Suppressor macrophage treated with lipopolysaccharide for 4 hours (primary cell): Measurements from ENCODE around the gene FAM234A.

Experiments
- DNase-seq: peaks from one replicate; pipeline ENCODE4 v3.0.0-alpha.2; 2020

FAM234A gene

GRCh38 chr16:283033-283805 is 48.6 kb downstream of the FAM234A start, which contains the start of gene PDIA2:
Gene PDIA2, plus strand, starts transcription at chr16:283164. Its CDS starts 6 bp downstream, at chr16:283170.
- DNase-seq, result no peak

DNA sequence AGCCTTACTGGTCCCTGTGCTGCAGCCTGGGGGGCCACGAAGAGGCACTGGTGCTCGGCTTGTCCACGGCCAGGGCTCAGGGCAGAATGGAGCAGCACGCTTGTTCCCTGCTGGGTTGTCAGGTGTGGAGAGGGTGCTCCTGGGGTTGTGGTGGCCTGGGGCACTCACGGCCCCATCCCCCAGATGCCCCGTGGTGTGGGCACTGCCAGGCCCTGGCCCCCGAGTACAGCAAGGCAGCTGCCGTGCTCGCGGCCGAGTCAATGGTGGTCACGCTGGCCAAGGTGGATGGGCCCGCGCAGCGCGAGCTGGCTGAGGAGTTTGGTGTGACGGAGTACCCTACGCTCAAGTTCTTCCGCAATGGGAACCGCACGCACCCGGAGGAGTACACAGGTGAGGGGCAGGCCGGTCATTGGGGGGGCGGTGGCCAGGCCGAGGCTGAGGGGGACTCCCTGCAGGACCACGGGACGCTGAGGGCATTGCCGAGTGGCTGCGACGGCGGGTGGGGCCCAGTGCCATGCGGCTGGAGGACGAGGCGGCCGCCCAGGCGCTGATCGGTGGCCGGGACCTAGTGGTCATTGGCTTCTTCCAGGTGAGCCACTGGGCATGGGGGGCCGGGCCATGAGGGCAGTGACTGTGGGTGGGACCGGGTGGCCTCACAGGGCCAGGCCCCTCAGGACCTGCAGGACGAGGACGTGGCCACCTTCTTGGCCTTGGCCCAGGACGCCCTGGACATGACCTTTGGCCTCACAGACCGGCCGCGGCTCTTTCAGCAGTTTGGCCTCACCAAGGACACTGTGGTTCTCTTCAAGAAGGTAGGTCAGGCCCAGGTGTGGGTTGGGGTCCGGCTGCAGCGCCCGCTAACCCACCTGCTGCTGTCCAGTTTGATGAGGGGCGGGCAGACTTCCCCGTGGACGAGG is 49.8 kb downstream of the FAM234A start:
- no peak for DNase-seq

DNA sequence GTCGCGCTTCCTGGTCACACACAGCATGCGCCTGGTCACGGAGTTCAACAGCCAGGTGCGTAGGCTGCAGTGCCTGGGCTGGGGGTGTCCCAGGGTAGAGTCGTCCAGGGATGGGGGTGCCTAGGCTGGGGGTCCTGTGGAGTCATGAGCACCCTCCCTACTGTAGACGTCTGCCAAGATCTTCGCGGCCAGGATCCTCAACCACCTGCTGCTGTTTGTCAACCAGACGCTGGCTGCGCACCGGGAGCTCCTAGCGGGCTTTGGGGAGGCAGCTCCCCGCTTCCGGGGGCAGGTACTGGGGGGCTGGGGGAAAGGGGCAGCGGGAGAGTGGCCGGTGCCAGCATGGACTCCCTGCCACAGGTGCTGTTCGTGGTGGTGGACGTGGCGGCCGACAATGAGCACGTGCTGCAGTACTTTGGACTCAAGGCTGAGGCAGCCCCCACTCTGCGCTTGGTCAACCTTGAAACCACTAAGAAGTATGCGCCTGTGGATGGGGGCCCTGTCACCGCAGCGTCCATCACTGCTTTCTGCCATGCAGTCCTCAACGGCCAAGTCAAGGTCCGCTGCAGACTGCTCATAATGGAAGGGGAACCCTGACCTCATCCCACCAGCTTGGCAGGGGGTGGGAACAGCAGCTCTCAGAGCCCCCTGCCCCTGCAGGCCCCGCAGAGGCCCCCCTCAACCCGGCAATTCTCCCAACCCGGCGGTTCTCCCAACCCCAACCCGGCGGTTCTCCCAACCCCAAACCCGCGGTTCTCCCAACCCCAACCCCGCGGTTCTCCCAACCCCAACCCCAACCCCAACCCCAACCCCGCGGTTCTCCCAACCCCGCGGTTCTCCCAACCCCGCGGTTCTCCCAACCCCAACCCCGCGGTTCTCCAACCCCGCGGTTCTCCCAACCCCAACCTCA is 50.8 kb downstream of the FAM234A start:
- no peak for DNase-seq

DNA sequence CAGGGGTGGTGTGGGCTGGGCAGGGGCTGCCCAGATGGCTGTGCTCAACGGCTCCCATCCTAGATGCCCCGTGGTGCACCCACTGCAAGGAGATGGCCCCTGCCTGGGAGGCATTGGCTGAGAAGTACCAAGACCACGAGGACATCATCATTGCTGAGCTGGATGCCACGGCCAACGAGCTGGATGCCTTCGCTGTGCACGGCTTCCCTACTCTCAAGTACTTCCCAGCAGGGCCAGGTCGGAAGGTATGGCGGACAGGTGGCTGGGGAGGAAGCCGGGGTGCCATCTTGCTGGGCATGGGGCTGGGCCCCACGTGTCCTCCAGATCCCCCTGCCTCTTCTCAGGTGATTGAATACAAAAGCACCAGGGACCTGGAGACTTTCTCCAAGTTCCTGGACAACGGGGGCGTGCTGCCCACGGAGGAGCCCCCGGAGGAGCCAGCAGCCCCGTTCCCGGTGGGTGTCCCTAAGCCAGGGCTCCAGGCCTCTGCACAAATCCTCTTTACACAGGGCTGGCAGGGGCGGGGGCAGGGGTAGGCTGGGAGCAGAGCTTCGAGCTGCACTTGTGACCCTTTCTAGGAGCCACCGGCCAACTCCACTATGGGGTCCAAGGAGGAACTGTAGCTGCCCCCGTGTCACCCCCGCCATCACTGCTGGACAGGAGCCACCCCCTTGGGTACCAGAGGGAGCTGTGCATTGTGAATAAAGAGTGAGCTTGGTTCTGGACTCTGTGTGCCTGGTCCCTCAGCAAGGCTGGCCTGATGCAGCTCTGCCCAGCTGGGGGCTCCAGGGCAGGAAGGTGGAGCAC is 52.1 kb downstream of the FAM234A start:
- DNase-seq, result no peak

DNA sequence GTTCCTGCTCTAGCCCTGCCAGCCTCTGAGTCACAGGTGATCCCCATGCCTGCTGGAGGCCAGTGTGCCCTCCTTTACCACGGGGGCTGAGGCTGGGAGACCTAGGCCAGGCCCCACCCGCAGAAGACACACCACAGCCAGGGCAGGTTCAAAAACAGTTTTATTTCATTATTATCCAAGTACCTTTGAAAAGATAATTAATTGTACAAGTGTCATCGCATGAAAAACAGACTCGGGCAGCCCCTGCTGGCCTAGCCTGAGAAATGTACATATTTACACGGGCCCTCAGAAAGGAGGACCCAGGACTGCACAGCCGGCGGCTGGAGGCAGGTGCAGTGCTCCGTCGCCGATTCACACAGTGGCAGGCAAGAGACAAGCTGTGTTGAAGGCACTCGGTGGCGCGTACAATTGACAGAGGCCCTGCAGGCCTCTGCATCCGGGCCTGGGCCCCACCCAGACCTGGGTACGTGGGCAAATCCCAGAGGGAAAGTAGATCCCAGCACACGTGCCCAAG is 52.7 kb downstream of the FAM234A start:
- DNase-seq, result no peak

DNA sequence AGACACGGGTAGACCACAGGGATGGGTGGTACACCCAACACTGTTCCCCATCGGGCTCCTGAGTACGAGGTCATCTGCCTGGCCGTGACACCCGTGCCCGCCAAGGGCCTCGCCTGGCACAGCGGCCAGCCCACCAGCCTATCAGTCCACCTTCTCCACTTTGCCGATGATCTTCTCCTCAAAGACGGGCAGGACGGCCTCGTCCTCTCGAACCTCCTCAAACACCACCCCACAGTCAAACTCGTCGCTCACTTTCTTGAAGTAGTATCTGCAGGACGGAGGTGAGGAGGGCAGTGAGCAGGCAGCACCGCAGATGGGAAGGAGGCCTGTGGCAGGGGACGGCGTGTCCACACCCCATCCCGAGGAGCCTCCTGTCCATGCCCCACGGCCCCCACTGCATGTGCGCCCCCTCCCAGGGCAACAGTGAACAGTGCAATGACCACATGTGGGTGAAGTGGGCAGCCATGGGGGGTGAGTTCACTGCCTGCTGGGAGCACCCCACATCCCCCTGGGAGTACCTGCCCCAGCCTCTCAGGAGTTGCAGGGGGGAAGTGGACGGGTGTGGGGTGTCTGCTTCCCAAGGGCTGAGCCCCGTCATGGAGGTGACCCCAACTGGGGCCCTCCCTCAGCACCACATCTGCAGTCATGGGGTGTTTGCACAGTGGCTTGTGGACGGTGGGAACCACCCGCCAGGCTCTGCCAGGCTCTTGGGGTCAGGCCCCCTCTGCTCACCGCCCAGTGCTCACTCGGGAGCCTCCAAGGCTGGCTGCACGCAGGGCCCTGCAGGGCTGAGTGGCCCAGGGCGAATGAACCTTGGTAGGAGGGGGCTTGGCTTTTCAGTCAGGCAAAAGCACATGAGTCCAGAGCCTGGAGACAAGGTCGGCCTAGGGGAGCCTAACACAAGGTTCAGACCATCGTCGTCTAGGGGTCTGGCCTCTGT is 53.6 kb downstream of the FAM234A start:
- no peak for DNase-seq

DNA sequence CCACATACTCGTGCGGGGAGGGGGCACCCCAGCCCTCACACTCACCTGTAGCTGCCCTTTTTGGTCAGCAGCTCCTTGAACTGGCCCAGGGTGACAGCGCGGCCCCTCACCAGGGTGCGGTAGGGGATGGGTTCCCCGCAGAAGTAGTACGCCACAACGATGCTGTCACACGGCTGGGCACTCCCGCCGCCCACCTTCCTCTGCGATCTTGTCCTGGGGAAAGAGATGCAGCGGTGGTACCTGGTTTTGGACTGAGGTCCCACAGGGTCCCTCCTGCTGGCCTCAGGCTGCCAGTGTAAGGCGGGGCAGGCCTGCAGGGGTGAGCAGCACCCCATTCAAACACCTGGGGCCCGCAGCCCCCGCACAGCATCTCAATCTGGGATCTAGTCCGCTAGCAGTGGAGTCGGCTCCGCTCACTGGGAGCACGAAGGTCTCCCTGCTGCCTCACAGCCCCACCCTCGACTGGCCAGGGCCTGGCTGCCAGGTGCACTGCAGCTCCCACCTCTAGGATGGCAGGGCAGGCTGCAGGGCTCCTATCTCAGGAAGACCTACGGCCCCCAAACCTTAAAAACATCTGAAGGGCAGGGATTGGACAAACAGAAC is 54.9 kb downstream of the FAM234A start:
- no peak for DNase-seq

- DNase-seq, result no peak
Observed at GRCh38 chr16:290015-290680, 55.5 kb downstream of the FAM234A start.

GRCh38 chr16:290681-291405 is 56.2 kb downstream of the FAM234A start:
- no peak for DNase-seq

DNA sequence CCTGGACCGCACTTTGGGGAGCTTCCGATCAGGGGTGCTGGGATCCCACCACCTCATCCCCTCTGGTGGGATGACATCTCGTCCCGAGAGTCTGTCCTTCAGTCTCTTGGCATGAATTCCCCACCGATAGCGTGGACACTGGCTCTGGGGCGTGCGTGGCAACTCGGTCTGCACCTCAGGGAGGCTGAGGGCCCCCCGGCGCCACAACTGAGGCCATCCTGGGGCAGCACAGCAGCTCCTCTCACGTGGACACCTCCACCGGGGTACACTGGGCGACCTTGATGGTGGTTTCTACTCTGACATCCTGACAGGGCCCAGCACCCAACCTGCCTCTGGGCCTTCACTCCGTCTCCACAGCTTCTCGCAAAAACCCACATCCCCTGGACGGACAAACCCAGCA is 56.9 kb downstream of the FAM234A start:
- DNase-seq, result no peak

DNA sequence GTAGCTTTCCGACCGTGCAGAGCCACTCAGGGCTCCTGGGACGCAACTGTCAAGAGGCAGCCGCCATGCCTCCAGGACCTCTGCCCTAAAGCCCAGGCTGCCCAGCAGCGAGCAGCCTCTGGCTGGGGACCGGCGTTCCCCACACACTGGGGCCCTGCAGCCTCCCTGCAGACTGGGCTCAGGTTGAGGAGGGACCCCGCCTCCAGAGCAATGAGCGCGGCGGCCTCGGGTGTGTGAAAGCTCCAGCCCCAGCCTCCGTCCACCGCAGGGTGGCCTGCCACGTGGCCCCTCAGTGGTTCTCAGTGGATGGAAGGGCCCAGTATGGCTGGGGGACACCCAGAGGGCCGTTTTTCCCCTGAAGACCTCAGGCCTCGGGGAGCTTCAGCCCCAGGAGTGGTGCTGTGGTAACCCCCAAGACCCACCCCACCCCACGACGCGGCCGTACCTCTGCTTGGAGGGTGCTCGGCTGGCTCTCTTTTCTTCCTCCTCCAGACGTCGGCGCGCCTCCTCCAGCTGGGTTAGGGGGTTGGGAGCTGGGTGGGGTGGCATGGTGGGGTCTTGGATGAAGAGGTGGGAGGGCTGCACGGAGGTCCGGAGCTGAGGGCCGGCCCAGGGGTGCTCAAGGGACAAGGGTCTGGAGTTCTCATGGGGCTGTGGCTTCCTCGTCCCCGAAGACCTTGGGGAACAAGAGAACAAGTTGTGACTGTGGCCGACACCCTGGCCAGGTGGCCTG is 58.6 kb downstream of the FAM234A start:
- no peak for DNase-seq

DNA sequence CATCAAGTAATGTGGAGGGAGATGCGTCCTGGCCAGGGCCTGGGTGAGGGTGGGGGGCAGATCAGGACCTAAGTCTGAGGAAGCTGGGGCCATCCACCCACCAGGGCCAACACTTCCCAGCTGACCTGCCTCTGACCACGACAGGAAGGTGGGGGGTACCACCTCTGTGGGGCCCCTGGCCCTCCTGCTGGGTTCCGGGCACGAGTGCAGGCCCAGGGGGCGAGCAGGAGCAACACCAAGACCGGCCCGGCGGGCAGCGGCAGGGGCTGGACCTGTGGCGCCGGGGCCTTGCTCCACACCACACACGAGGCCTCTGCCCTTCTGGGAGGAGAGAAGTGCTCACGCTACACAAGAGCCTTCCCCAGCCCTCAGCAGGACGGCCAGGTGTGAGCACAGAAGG is 61.7 kb downstream of the FAM234A start:
- no peak for DNase-seq

DNA sequence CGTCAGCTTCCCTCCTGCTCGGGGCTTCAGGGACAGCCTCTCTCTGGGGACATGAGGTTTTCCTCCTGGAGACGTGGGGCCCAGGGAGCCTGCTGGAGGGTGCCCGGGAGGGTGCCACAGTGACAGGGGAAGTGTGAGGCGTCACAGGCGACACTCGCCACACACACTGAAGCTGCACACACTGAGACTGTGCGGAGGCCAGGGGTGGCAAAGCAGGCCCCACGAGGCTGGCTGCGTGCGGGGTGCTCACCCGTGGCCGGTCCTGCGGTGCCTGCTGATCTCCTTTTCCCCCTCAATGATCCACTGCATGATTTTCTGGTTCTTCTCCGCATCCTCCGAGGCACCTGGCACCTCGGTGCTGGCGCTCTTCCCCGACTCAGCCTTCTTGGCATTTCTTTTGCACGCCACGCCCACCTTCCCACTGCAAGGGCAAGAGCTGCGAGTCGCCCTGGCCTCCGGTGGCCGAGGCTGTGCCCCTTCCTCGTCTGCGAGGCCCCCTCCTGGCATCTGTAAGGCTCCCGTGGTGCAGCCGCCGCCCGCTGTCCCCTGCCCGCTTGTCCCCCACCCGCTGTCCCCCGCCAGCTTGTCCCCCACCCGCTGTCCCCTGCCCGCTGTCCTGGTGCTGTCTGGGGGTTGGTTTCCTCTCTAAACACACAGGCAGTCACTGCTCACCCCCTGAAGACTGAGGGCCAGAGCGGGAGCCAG is 62.3 kb downstream of the FAM234A start:
- DNase-seq, result no peak

GRCh38 chr16:297832-298231 is 63.2 kb downstream of the FAM234A start:
- DNase-seq, result no peak

DNA sequence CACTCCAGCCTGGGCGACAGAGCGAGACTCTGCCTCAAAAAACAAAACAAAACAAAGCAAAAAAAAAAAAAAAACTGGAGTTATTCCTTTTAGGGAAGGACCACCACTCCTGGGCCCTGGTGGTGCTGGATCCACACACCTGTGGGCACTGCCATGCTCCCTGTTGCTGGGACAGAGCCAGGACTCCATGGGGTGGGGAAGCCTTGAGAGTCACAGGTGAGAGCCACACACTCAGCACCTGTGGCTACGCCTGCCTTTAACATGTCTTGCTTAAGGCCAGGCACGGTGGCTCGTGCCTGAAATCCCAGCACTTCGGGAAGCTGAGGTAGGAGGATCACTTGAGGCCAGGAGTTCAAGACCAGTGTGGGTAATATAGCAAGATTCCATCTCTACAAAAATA is 66.6 kb downstream of the FAM234A start:
- no peak for DNase-seq

GRCh38 chr16:301950-302349 is 67.3 kb downstream of the FAM234A start:
- no peak for DNase-seq

GRCh38 chr16:303760-304505 is 69.3 kb downstream of the FAM234A start:
- peak; percentile 30 for DNase-seq
